HPDE6-E6E7 (cell line): ENCODE data around the gene PCSK6.
A peak's percentile ranks its signal among the peaks of the same experiment; 100 is the strongest.
"Not testable (repeated sequence)": the region's sequence is repeated elsewhere in the genome, so short reads cannot be mapped to it uniquely, and the experiment has no call there.

Source experiments
- DNase-seq: peaks from one replicate; pipeline ENCODE4 v3.0.0; 2011; ENCODE audit warnings: missing footprints; ENCODE audit errors: extremely low spot score

The PCSK6 gene

DNA sequence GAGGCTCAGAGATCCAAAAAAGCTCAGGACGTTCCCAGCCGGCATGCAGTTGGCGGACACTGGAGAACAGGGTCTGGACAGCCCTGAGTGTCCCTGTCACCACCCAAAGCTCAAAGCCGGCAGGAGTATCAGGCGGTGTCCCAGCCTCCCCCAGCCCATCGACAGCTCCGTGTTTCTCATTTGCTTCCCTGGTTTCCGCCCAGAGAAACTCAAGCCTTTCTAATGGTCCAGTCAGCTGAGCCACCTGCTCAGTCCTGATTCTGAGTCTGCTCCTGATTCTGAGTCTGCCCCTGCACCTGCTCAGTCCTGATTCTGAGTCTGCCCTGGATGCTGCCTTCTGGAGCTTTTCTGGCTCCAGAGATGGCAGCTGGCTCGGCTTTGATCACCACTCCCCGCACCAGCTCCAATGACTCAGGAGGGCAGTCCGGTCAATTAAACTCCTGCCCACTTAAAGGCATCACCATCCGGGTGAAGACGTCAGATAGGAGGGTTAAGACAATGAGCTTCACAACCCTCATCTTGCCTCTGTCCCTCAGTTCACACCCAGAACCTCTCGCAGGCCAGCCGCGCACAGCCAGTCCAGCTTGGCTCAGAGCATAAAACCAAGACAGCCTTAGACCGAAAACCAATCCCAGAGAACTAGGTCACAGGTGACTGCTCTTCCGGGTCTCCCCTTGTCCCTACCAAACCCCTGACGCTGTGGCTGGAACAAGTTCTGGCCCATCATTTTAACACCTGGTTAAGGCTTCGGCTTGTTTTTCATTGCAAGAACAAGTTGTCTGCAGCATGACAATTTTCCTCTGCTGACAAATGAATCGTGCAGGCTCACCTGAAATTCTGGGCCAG is 6.8 kb downstream of the PCSK6 start:
- peak; percentile 69 for DNase-seq

DNA sequence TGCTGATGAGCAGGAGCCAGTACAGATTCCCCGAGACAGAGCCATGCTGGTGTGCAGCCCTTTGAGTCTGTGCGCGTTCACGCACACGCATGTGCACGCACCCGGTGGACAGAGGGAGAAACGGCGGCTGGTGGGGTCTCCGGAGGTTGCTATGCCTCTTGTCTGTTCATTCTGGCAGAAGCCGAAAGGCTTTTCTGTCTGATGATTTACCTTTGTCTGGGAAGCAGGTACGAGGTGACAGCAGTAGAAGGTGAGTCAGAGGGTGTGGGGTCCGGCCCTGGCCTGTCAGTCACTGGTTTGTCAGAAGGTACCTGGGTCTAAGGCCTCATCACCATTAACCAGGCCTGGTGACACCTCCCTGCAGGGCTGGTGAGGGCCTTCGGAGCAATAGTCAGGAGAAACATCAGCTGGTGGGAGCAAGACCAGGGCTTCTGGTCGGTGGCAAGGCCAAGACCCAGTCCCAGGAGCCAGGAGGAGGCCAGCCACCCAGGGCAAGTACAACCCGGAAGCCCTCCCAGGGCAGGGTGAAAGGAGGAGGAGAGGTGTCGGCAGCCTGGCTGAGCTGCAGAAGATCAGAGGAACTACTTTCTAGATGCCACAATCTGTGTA is 7.5 kb downstream of the PCSK6 start:
- no peak for DNase-seq

DNA sequence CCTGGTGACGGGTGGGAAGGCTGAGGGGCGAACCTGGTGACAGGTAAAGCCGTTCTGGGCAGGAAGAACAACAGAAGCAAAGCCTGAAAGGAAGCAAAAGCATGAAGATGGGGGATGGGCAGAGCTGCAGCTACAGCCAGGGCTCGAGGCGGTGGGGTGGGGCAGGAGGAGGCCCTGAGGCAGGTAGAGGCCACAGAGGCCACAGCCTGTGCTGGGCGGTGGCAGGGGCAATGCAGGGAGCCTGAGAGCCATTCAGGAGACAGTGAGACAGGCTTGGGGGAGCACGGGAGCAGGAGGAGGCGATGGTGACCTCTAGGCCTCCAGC is 8.2 kb downstream of the PCSK6 start:
- DNase-seq: no peak

DNA sequence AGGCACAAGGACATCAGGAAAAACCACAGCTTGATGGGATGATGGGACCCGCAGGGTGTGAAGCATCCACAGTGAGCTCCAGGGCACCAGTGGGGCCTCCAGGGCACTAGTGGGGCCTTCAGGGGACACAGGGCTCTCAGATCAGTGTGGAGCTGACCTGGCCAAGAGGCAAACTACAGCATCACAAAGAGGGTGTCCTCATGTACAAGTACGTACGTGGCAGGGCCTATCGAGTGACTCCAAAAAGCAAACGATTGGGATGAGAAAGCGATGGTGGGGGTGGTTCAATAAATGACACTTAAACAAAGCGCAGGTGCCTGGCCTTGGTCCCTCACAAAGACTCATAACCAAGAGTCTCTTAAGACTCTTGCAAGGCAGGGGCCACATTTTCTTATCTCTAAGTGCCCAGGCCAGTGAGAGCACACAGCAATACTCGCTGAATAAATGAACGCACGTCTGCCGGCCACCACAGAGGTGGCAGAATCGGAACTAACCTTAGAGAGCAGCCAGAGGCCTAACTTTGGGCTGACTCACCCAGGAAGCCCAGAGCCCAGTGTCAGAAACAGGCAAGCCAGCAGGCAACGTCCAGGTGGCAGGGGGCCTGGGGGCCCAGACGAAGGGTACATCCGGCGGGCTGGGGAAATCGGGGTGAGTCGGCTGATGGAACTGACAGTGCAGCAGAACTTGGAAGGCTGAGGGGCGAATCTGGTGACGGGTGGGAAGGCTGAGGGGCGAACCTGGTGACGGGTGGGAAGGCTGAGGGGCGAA is 8.7 kb downstream of the PCSK6 start:
- DNase-seq: no peak

DNA sequence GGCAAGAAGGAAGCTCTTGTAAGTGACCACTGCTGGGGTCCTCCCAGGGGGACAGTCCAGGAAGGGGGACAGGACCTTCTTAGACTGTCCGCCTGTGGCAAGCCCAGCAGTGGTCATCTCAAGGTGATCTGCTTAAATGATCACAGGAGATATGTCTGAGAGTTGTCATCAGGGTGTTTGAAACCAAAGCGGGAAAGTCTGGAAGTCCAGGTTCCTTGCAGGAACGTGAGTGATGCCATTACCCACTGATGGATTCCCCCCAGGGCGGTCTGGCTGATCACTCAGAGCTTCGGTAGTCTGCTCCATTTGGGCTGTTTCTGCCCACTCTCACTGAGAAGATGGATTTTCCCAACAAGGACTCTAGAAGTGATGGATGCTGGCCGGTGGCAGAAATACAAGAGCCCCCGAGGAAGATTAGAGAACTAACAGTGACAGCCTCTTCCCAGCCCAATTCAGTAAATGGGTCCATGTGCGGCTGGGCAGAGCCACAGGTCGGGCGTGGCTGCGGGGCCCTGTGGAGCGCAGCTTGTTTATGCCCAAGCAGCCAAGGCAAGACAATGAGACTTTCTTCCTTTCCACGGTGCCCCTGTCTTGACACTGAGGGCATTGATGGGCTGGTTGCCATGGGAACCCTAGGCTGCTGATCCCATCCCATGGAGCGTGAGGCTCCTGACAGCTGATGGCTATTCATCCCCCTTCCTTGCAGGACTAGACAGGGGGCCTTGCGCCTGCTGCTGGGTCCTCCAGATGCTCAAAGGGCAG is 9.5 kb downstream of the PCSK6 start:
- DNase-seq: no peak

DNA sequence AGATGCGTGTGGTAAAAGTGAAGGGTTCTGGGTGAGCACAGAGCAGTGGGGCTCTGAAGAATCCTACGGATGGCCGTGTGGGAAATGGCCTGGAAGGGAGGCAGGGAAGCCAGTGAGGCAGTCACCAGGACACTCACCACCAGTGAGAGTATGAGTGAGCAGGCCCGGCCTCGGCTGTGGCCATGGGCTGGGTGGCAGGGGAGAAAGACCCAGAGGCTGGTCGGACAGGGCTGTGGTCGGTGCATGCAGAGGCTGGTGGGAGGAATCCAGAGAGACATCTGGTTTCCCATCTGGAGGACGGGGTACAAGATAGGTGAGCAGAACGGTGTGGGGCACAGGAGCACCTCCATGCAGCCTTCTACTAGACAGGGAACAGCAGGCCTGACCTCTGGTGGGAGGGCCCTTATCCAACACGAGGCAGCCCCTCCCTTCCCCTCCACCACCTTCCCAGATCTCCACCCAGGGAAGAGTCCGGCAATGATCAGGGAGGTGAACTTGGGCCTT is 10.1 kb downstream of the PCSK6 start:
- no peak for DNase-seq

DNA sequence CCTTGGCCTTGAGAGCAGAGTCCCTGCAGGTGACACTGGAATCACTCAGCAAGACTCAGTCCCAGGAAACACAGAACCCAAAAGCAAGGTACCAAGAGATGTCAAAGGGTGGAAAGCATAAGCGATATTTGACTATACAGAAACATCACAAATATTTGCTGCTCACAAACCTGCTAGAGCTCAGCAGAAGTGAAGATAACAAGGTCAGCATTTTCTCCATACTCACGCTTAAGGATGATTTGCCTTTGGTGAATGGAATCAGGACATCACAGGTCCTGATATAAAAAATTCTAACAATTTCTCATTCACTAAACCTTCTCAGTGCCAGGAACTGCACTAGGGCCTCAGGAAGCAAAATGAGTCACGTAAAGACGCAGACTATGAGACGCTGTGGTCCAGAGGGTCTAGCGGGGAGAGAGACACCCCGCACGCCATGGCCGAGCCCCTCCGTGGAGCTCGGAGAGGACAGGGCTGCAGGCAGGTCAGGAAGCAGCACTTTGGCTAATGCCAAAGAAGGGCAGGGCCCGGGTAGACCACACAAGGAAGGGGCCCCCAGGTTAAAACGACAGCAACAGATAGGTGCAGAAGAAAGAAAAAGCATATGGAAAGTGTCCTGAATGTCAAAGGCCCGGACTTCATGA is 10.7 kb downstream of the PCSK6 start:
- DNase-seq: no peak

DNA sequence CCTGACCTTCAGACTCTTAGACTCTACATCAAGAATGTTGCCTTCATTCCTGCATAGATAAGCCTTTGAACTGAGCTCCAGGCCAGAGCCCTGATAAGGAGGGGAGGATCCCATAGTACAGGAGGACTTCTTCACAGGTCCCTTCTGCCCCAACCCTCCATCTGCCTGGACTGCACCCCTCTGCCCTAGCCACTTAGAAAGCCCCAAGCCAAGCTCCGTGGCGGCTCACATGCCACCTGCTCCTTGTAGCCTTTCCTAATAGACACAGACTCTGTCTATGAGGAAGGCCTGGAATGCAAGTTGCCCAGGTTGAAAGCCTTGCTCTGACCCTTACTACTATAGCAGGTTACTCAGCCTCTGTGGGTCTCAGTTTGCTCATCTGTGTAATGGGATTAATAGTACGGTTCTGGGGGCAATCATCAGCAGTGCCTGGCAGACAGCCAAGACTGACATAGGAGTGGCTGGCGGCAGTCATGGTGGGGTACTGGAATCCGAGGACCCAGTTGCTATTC is 11.6 kb downstream of the PCSK6 start:
- no peak for DNase-seq

DNA sequence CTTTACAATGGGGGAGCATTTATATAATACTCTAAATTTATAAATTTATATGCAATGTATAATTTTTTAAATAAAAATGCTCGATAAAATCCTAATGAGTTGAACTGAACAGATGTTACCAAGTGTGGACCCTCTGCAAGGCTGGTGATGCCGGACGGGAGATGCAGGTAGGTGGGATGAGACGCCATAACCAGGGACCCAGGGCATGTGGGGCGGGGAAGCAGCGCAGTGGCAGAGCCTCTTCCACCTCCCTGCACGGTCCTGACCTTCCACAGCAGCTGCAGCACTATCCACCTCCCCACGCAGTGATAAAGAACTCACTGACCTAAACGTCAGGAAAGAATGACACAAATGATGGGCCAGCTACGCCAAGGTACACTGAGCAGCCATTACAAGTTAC is 12.8 kb downstream of the PCSK6 start:
- DNase-seq: no peak

DNA sequence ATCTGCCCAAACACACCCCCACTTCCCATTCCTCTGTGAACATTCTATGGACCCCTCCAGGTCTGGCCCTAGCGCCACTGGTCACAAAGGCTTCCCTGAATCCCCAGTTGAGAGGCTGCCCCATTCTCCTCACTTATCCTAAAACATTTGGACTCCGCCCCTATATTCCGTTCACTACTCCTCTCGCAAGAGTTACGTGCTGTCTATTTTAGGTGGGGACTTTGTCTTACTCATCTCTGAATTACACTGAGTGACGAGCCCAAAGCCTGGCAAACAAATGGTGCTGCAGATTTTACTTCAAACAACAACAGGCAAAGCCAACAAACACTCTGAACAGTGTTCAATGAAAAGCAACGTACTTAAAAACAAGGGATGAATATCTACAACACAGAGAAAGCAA is 14.5 kb downstream of the PCSK6 start:
- DNase-seq: no peak

DNA sequence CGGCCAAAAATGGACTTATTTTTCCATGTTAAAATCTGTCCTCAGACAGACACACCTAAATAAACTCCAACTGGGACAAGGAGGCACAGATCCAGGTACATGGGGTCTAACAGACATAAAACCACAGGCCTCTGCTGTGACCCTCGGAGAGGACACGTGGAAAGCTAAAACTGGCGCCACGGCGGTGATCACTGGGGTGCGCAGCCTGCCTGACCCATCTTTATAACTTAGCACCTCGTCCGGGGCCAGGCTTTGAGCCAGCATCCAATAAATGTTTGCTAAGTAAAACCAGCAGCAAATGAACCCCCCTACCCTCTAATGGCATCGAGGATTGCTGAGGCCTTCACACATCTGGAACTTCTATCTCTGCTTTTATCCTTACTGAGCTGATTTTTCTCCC is 15.3 kb downstream of the PCSK6 start:
- DNase-seq: no peak

DNA sequence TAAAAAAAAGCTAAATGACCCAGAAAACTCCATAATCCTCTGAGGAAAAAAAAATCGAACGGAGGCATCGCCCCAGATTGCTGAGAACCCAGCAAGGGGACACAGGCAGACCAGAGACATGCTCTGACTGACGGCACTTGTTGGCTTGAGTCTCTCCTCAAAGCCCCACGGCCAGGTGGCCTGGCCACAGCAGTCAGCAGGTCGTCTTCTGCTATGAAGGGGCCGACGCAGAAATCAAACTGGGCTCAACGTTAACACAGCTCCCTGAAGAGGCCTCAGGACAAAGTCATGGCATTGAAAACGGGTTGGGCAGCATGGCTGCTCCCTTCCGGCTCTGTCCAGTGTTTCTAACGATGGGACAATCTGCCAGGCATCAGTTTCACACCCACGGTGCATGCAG is 17.5 kb downstream of the PCSK6 start:
- DNase-seq: no peak

DNA sequence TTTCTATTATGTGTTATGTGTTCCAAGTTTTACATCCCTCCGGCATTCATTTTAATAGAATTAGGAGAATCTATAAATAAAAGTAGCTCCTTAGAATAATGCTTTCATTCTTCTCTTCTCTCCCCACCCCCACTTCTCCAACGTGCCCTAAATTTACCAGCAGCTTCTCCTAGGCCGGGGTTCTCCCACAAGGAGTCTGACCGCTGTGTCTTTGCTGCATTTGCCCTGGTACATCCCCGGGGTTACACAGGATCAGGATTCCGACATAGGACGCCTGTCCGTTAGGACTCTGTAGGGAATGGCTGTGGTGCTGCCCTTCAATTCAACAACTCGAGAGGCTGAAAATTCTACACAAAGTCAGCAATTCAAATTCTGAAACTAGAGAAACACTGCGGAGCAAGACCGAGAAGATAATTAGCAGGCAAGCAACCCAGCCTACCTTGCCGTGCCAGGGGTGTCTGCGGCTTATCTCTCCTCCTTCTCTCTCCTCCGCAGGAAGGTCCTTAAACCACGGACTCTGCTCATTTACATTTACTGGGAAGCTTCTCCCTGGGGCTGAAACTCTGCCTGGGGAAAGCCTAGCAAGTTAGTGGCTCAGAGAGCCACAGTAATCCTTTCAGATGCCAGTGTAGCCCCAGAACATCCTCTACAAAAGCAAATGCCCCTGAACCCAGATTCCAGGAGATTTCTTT is 18.8 kb downstream of the PCSK6 start:
- no peak for DNase-seq

DNA sequence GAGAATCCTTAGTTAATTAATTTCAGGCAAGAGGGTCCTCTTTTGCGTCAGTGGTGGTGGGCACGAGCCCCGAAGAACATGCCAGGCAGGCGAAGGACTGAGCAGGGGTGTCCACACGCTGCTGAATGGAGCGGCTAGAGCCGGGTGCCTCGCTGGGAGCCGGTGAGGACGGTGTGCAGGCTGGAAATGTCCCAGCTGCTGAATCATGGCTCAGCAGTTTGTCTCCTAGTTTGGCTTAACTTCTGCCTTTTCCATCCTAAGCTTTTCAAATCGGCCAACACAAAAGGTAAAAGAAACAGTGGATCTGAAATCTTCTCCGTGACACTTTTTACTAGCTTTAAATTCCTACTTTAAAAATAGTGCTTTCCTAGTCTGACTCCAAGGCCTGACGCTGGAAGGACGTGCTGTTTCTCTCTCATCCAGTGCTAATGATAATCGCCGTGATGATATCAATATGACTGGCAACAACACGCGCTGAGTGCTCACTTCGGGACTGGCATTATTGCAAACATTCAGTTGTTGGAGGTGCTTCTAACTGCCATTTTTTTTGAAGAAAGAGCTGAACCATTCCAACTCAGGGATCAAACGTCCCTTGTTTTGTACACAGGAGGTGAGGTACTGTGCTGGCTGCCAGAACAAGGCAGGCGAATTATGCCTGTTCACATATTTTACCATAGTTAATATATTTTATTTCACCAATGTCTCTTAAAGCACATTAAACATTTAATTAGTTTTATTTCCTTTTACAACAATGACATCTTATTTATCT is 19.8 kb downstream of the PCSK6 start:
- DNase-seq: no peak

DNA sequence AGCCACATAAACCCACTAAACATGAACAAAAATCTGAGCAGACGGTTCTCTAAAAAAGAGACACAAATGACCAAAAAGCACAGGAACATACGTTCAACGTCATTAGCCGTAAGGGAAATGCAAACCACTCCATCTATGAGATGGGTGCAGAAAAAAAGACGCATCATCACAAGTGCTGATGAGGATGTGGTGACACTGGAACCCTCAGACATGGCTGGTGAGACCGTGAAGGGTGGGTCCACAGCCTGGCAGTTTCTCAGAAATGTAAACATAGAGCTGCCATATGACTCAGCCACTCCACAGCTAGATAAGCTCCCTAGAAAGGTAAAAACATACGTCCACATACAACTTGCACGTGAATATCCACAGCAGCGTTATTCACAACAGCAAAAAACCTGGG is 23.3 kb downstream of the PCSK6 start:
- no peak for DNase-seq

DNA sequence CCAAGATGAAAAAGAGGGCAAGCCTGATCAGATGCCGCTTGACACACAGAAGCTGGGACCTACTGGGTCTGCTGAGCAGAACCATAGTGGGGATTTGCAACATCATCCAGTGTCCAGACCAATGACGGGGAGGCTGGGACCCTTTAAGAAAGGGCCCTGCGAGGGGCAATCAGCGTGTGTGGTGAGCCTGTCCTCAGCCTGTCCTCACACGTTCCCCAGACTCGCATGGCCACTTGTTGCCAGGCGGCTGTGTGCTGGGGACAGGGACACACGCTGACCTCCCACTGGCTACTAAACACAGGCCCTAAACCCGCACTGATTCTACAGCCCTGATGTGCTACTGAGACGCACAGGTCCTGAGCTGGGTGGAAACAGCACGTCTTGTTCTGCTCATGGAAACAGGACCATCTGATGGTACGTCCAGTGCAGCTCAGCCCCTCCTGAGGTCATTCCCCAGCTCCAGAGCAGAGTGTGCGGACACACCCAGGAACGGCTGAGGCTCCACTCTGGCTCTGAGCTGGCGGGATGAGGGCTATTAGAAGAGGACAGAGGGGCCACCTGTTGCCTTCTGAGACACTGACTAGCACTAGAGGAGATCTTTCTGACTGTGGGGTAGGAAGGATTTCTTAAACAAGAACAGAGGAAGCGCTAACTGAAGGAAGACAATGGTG is 24.4 kb downstream of the PCSK6 start:
- DNase-seq: no peak

DNA sequence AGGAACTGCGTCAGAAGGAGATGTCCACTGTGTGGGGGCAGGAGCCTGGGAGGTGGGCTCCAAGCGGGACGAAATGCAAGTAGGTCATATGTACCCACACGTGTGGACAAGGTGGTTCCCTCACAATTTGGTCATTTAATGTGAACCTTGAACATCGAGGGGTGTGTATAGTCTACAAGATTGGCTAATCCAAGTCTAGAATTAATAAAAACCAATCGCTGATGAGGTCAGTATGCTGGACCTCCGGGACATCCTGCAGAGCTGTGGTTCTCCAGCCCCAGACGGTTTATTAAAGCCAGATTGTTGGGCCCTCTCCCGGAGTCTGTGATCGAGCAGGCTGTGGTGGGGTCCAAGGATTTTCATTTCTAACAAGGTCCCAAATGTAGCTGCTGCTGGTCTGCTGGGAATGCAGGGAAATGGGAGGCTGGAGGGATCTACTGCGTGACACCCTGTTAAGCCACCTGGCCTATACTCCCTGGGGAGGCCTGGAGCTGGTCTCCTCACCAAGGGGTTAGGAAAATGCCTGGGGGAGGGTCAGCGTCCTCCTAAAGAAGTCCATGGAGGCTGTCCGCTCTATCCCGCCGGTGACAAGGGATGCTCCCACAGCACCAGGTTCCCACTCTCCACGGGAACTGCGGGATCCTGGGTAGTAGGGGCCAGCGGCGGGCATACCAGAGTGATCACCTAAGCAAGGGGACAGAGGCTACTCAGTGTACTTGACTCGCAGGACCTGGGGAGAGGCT is 25.1 kb downstream of the PCSK6 start:
- DNase-seq: no peak

DNA sequence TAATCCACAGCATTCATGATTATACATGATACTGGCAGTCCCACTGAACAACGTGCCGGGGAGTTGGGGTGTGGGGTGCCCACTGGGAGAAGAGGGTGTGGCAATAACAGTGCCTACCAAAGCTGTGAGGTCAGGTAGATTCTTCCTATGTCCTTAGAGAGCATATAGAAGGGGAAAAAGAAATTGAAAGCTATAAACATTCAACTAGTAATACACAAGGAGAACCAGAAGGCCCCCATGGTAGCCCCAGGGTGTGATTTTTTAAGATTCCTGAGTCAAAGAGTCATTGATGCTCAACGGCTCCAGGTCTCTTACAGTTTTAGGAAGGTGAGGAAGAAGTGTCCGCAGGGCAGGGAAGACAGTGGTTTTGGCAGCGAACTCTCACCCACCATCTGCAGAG is 25.8 kb downstream of the PCSK6 start:
- not testable (repeated sequence) for DNase-seq

DNA sequence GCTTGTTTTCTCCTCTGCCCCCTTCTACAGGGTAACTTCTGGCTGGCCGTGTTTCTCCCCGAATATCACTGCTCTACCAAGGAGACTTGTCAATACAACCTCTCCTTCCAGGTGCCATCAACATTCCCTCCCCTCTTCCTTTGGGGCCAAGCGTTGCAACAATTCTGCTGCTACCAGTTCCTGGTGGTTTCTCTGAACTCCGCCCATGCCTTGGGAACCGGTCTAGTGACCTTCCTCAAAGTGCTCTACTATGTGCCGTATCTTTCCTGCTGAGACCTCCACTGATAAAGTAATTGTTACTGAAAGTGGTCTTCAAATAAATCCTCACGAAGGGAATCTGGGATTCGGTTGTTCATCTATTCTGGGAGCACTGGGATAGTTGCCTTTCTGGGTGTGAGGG is 26.2 kb downstream of the PCSK6 start:
- DNase-seq: no peak
